Upper lobe of left lung (tissue), 4 donors: ENCODE data around the gene PCBP3.

Source experiments
- POLR2A ChIP-seq, 4 donors: fragments of 450-650 bp; IDR thresholded peaks; one replicate each; pipeline ENCODE4 v1.5.1; 2016 to 2017; ENCODE audit warnings: antibody characterized with exemption in 4 of 4, mild to moderate bottlenecking in 2 of 4
- TF ChIP-seq, protein P1 (sequence below), 6 experiments: fragments of 450-650 bp in 4 of 6; fragments of 200-600 bp in 2 of 6; sonication (generic) in 2 of 6; IDR thresholded peaks; one replicate each; pipeline ENCODE4 v1.5.1; 2016 to 2019; ENCODE audit warnings: antibody characterized with exemption in 6 of 6

DNA sequence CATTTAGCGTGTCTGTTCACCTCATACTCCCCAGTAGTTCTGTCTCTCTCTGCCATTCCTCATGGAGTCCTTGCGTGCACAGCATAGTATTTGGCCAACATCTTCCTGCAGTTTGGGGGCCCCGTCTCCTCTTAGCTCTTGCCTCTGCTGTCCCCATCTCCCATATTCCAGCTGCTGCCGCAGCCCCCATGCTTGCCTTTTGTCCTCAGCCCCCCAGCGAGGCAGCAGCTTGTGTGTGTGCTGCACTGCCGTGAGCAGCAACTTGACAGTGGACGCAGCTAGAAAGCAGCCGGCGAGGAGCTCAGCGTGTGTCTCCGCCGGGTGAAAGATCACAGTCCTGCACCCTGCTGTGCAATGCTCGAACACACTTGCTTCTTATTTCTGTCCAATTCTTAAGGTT is 173.8 kb downstream of the PCBP3 start:
- TF ChIP-seq POLR2A (IDR thresholded peaks at IDR 0.05) = no peak
- TF ChIP-seq, protein P1, sequence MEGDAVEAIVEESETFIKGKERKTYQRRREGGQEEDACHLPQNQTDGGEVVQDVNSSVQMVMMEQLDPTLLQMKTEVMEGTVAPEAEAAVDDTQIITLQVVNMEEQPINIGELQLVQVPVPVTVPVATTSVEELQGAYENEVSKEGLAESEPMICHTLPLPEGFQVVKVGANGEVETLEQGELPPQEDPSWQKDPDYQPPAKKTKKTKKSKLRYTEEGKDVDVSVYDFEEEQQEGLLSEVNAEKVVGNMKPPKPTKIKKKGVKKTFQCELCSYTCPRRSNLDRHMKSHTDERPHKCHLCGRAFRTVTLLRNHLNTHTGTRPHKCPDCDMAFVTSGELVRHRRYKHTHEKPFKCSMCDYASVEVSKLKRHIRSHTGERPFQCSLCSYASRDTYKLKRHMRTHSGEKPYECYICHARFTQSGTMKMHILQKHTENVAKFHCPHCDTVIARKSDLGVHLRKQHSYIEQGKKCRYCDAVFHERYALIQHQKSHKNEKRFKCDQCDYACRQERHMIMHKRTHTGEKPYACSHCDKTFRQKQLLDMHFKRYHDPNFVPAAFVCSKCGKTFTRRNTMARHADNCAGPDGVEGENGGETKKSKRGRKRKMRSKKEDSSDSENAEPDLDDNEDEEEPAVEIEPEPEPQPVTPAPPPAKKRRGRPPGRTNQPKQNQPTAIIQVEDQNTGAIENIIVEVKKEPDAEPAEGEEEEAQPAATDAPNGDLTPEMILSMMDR (IDR thresholded peaks at IDR 0.05) = no peak
